ENCODE data around the gene FAM20C.
"Not testable (repeated sequence)": the region's sequence is repeated elsewhere in the genome, so short reads cannot be mapped to it uniquely, and the experiment has no call there.

Gene FAM20C

DNA sequence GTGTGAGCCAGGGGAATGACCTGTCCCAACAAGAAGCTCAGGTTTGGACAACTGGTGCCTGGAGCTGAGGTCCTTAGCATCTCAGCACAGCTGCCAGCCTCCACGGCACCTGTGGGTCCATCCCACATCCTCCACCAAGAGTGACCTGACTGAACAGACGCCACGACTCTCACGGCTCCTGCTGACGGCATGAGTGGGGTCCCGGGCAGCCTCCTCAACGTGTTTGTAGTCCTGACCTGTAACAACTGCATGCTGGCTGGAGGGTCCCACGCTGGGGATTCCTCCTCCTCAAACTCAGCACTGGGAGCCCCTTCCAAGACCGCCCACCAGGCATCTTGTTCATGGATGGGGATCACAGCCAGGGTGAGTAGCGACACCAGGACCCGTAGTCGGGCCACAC lies 36.2 kb downstream of the FAM20C start:
- no peak for DNase-seq (ENCODE audit: low read depth)

DNA sequence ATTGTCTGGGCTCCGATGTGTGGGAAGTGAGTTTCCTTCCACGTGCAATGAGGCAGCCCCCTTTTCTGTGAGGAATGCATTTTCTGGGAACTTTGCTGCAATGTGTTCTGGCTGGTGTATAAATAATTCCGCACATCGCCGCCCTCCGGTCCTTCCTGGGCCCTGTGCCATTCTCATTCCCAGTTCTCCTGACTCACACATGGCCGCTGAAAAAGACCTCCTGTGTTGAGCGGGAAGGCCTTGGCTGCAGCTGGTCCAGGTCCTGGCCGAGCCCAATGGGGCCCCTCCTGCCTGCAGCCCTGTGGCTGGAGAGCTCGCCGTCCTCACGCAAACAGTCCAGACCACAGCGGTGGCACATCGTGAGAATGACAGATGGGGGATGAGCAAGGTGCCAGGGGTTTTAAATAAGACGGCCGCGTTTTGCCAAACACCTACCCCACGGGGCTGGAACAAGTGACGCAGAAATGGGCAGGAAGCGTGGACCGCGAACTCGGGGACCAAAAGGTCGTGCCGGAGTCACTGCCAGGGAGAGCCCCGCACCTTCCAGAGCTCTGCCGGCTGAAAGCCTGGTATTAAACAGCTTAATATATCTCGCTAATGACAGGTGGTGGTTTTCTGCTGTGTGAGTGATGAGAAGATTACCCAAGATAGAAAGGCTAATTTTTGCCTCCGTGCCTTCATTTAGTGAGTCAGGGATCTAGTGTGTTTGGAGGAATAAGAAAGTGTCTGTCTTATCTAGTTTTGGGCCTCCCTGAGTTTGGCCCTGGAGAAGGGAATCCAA lies 37.0 kb downstream of the FAM20C start:
- no peak for DNase-seq (ENCODE audit: low read depth)

DNA sequence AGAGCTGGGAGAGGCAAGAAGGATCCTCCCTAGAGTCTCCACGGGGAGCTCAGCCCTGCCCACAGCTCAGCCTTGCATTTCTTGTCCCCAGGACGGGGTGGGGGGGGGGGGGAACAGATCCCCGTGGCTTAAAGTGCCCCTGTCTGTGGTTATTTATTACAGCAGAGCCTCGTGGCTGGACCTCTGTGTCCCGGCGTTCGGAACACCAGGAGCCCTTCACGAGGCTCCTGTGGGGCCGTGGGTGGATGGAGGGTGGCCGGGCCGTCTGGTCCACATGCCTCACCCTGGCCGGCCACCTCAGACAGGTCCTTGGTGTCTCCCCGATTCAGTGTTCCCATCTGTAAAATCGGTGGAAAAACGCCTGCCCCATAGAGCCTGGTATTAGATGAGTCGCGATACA lies 37.9 kb downstream of the FAM20C start:
- DNase-seq (ENCODE audit: low read depth), result no peak

- no peak for DNase-seq (ENCODE audit: low read depth)
Measured at GRCh38 chr7:231030-231857, 38.9 kb downstream of the FAM20C start.

GRCh38 chr7:231858-232246 lies 39.5 kb downstream of the FAM20C start:
- DNase-seq (ENCODE audit: low read depth), result no peak

GRCh38 chr7:232410-233248 lies 40.3 kb downstream of the FAM20C start:
- DNase-seq (ENCODE audit: low read depth), result no peak

- no peak for DNase-seq (ENCODE audit: low read depth)
Measured at GRCh38 chr7:233249-234035, 41.1 kb downstream of the FAM20C start.

DNA sequence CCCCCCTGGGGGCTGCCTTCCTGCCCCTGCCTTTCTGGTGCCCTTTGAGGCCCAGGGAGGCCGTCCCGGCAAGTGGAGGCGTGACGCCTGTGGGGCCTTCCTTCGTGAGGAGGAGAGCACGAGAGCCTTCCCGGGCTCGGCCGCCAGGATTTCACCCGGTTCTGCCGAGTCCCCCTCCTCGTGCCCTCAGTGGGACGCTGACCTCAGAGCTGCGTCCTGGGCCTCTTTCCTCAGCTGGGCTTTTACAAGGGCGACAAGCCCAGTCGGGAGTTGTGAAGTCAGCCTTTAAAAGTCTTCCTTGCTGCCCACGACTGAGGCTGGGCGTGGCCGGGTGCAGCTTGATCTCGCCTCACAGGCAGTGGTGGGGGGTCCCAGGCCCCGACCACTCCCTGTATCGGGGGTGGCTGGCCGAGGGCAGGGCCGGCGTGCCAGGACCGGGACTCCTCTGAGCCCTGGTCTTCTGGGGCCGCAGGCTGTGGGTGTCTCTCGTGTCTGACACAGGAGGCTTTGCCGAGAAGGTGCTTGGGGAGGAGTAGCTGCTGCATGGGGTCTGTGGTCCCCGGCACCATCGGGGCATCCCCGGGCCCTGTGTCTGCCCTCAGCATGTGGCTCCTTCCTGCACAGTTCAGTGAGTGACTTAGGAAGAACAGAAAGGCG lies 41.8 kb downstream of the FAM20C start:
- DNase-seq (ENCODE audit: low read depth), result no peak

GRCh38 chr7:234708-235553 lies 42.6 kb downstream of the FAM20C start:
- DNase-seq (ENCODE audit: low read depth), result no peak

DNA sequence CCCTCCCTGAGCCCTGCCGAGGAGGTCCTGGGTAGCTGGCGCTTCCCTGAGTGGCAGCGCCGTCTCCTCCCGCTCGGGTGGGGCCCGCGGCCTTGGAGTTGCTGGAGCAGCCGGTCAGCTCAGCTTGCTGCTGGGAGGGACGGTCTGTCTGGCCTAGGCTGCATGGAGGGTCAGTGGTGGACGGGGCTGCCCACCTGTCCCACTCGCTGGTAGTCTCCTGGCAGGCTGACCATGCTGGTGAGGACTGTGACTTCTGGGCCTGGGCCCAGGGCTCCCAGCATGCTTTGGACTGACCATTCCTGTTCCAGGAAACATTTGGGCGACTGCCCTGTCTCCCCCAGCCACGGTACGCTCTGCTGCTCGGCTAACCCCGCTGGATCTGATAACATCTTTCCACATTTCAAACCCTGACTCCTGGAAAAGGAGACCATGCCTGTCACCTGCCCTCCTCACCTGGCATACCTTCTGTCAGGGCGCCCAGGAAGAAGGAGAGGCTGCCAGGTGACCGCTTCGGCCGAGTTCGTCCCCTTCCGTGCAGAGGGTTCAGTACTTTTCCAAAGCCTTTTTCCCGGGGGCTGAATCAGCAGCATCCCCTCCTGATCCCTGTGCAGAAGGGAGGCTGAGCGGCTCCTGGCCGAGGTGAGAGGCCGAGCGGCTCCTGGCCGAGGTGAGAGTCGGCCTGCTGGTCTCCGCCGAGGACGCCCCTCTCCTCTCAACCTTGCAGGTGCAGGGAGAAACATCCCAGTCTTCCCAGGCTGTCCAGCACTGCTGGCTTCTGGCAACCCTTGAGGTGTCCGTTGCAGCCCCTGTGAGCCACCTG lies 43.4 kb downstream of the FAM20C start:
- no peak for DNase-seq (ENCODE audit: low read depth)

GRCh38 chr7:236967-237366 lies 44.6 kb downstream of the FAM20C start:
- DNase-seq (ENCODE audit: low read depth), result no peak

- no peak for DNase-seq (ENCODE audit: low read depth)
Measured at GRCh38 chr7:237385-237784, 45.0 kb downstream of the FAM20C start.

DNA sequence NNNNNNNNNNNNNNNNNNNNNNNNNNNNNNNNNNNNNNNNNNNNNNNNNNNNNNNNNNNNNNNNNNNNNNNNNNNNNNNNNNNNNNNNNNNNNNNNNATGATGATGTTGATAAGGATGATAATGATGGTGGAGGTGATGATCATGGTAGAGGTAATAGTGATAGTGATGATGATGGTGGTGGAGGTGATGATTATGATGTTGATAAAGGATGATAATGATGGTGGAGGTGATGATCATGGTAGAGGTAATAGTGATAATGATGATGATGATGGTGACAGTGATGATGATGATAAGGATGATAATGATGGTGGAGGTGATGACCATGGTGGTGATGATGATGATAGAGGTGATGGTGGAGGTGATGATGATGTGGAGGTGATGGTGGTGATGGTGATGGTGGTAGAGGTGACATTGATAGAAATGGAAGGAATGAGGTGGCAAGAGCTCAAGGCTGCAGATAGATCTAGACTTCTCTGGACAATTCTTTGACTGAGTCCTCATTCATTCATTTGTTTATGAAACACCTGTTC lies 47.8 kb downstream of the FAM20C start:
- no peak for DNase-seq (ENCODE audit: low read depth)

- DNase-seq (ENCODE audit: low read depth), result no peak
Measured at GRCh38 chr7:240887-241421, 48.6 kb downstream of the FAM20C start.

DNA sequence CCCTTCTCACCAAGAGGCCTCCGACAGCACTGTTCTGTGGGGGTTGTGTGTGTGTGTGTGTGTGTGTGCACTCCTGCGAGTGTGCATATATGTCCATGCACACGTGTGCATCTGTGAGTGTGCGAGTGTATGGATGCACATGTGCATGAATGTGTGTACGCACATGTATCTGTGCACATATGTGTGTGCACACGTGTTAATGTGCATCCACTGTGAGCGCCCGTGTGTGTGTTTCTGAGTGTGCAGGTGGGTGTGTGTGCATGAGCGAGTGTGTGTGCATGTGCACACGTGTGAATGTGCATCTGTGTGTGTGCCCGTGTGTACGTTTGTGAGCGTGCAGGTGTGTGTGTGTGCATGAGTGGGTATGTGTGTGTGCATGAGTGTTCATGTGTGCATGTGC lies 49.1 kb downstream of the FAM20C start:
- no peak for DNase-seq (ENCODE audit: low read depth)

DNA sequence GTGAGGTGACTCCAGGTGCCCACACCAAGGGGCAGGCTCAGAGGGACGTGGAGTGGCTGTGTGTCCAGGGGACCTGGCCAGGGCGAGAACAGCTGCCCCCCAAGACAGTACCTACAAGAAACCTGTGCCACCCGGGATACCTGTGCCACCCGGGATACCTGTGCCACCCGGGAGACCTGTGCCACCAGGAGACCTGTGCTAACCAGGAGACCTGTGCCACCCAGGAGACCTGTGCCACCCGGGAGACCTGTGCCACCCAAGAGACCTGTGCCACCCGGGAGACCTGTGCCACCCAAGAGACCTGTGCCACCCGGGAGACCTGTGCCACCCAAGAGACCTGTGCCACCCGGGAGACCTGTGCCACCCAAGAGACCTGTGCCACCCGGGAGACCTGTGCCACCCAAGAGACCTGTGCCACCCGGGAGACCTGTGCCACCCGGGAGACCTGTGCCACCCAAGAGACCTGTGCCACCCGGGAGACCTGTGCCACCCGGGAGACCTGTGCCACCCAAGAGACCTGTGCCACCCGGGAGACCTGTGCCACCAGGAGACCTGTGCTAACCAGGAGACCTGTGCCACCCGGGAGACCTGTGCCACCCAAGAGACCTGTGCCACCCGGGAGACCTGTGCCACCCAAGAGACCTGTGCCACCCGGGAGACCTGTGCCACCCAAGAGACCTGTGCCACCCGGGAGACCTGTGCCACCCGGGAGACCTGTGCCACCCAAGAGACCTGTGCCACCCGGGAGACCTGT lies 50.6 kb downstream of the FAM20C start:
- DNase-seq (ENCODE audit: low read depth), result not testable (repeated sequence)

- DNase-seq (ENCODE audit: low read depth), result not testable (repeated sequence)
Measured at GRCh38 chr7:243580-243978, 51.2 kb downstream of the FAM20C start.

DNA sequence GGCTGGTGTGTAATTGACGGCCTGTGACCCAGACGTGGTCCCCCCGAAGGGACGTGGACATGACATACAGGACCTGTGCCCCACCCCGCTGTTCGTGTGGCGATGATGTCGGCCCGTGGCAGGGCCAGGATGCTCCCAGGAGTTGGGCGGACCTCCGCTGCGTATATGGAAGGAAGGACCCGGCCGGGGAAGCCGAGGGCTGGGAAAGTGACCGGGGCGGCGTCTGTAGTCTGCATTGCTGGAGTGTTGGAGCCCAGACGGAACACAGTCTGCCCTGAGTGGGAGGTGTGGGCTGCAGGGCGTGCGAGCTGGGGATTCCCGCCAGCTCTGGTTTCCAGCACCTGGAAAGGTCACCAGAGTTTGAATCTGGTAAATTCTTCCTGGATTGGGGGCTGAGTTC lies 52.6 kb downstream of the FAM20C start:
- no peak for DNase-seq (ENCODE audit: low read depth)

All from HS-27A (cell line).